ENCODE measurements around the gene MED13L.

GRCh38 chr12:116263431-116263830 is 14.1 kb downstream of the MED13L start:
- no peak for TF ChIP-seq CTCF (IDR thresholded peaks at IDR 0.05; ENCODE audit: insufficient read depth, low read length, poor library complexity, severe bottlenecking)
- TF ChIP-seq EZH2phosphoT487 (conservative IDR thresholded peaks at IDR 0.05; ENCODE audit: low read length), result no peak

Data from SU-DHL-6 (cell line).